HepG2 (cell line): ENCODE results near the gene THADA. TPM values are rescaled to one million over a fixed set of nuclear protein-coding genes. Genes with fewer than 3 reads are reported as not detected.

ENCODE experiments used
- AHR ChIP-seq: IDR thresholded peaks from 2 replicates; pipeline ENCODE4 v1.6.1; 2018; ENCODE audit warnings: missing genetic modification reagents, missing compliant biosample characterization
- ATF4 ChIP-seq, 2 experiments: fragments of 450-650 bp in 1 of 2; sonication (generic) in 1 of 2; formaldehyde crosslinking; IDR thresholded peaks; 2 replicates each; pipeline versions ENCODE4 v1.5.0 to v1.8.0; 2020 to 2022; ENCODE audit warnings: mild to moderate bottlenecking in 1 of 2, missing genetic modification reagents in 1 of 2
- EED ChIP-seq: sonication (generic); formaldehyde crosslinking; IDR thresholded peaks from 2 replicates; pipeline ENCODE4 v1.5.0; 2020; ENCODE audit warnings: mild to moderate bottlenecking, missing genetic modification reagents
- GFI1 ChIP-seq: sonication (generic); formaldehyde crosslinking; IDR thresholded peaks from 2 replicates; pipeline ENCODE4 v1.5.0; 2020; ENCODE audit warnings: missing genetic modification reagents, mild to moderate bottlenecking, borderline replicate concordance
- HOXA7 ChIP-seq: sonication (generic); formaldehyde crosslinking; IDR thresholded peaks from 2 replicates; pipeline ENCODE4 v1.8.1; 2022; ENCODE audit warnings: mild to moderate bottlenecking, missing genetic modification reagents, moderate library complexity
- KDM5A ChIP-seq: fragments of 200-600 bp; sonication (generic); IDR thresholded peaks from 2 replicates; pipeline ENCODE4 v1.7.0; 2018; ENCODE audit warnings: antibody characterized with exemption, mild to moderate bottlenecking, low read length, borderline replicate concordance
- NFE2L2 ChIP-seq: fragments of 150-350 bp; IDR thresholded peaks from 2 replicates; pipeline ENCODE4 v1.6.1; 2014; ENCODE audit warnings: low read length
- NFYC ChIP-seq: IDR thresholded peaks from 2 replicates; pipeline ENCODE4 v1.6.1; 2016; ENCODE audit warnings: missing genetic modification reagents, missing compliant biosample characterization
- POLR2A ChIP-seq, 2 experiments: IDR thresholded peaks; 2 replicates each; pipeline ENCODE4 v1.6.1; 2011; ENCODE audit warnings: low read depth in 2 of 2, low read length in 2 of 2, mild to moderate bottlenecking in 1 of 2, moderate library complexity in 1 of 2; ENCODE audit not compliant: insufficient read depth in 1 of 2
- RBM39 ChIP-seq: fragments of 200-400 bp; formaldehyde crosslinking; IDR thresholded peaks from one replicate; pipeline ENCODE4 v1.6.1; 2018; ENCODE audit warnings: antibody characterized with exemption, mild to moderate bottlenecking, low read depth, low read length; ENCODE audit not compliant: poor library complexity, severe bottlenecking
- RCOR2 ChIP-seq: IDR thresholded peaks from 2 replicates; pipeline ENCODE4 v1.6.1; 2016; ENCODE audit warnings: missing biosample characterization, missing genetic modification reagents
- RFXANK ChIP-seq: IDR thresholded peaks from 2 replicates; pipeline ENCODE4 v1.6.1; 2016
- RORA ChIP-seq: sonication (generic); formaldehyde crosslinking; IDR thresholded peaks from 2 replicates; pipeline ENCODE4 v1.5.0; 2020; ENCODE audit warnings: mild to moderate bottlenecking, missing genetic modification reagents, moderate library complexity
- SALL2 ChIP-seq: sonication (generic); formaldehyde crosslinking; IDR thresholded peaks from 2 replicates; pipeline ENCODE4 v1.8.1; 2023; ENCODE audit warnings: mild to moderate bottlenecking, missing genetic modification reagents, inconsistent platforms
- SATB2 ChIP-seq: sonication (generic); formaldehyde crosslinking; IDR thresholded peaks from 2 replicates; pipeline ENCODE4 v1.5.0; 2020; ENCODE audit warnings: missing genetic modification reagents
- SYNCRIP ChIP-seq: fragments of 200-400 bp; formaldehyde crosslinking; IDR thresholded peaks from 2 replicates; pipeline ENCODE4 v1.6.1; 2018; ENCODE audit warnings: mild to moderate bottlenecking, low read depth, low read length; ENCODE audit not compliant: insufficient read depth
- TCF7L2 ChIP-seq: IDR thresholded peaks from 2 replicates; pipeline ENCODE4 v1.6.1; 2011; ENCODE audit warnings: mild to moderate bottlenecking, low read depth, low read length, moderate library complexity
- TGIF2 ChIP-seq: IDR thresholded peaks from 2 replicates; pipeline ENCODE4 v1.6.1; 2016; ENCODE audit warnings: control low read depth, missing compliant biosample characterization
- XBP1 ChIP-seq: sonication (generic); formaldehyde crosslinking; IDR thresholded peaks from 2 replicates; pipeline ENCODE4 v1.5.0; 2020; ENCODE audit warnings: missing genetic modification reagents
- ZNF10 ChIP-seq: sonication (generic); formaldehyde crosslinking; IDR thresholded peaks from 2 replicates; pipeline ENCODE4 v1.4.0; 2020; ENCODE audit warnings: mild to moderate bottlenecking, low read depth, missing genetic modification reagents, borderline replicate concordance
- ZNF12 ChIP-seq: sonication (generic); formaldehyde crosslinking; IDR thresholded peaks from 2 replicates; pipeline ENCODE4 v1.5.0; 2020; ENCODE audit warnings: missing genetic modification reagents
- ZNF160 ChIP-seq: sonication (generic); formaldehyde crosslinking; IDR thresholded peaks from 2 replicates; pipeline ENCODE4 v1.8.0; 2022; ENCODE audit warnings: mild to moderate bottlenecking, inconsistent platforms, missing genetic modification reagents
- ZNF282 ChIP-seq: fragments of 450-650 bp; IDR thresholded peaks from 2 replicates; pipeline ENCODE4 v1.6.1; 2018; ENCODE audit not compliant: partially characterized antibody
- ZNF451 ChIP-seq: sonication (generic); formaldehyde crosslinking; IDR thresholded peaks from 2 replicates; pipeline ENCODE4 v1.5.0; 2020; ENCODE audit warnings: mild to moderate bottlenecking, missing genetic modification reagents
- ZNF768 ChIP-seq: sonication (generic); formaldehyde crosslinking; IDR thresholded peaks from 2 replicates; pipeline ENCODE4 v1.4.0; 2020; ENCODE audit warnings: missing genetic modification reagents
- polyA plus RNA-seq, 8 experiments: library from polyadenylated mRNA; depleted of rRNA in 3 of 8; stranded (reverse) in 7 of 8; unstranded in 1 of 8; fragments of >200 nt; fragmentation: Illumina TruSeq in 4 of 8; extraction: Trizol in 4 of 8; gene quantifications; 2 replicates each; pipeline versions ENCODE4 v1.2.1 to v1.2.3, GENCODE V29; 2011 to 2016; ENCODE audit warnings: low read depth in 4 of 8, missing spikeins in 1 of 8, mixed read lengths in 1 of 8; ENCODE audit not compliant: insufficient read depth in 1 of 8
- total RNA-seq, 5 experiments: library from RNA; depleted of rRNA; stranded (reverse); fragments of >200 nt; fragmentation: Illumina TruSeq; extraction: Trizol; gene quantifications; 2 replicates each; pipeline ENCODE4 v1.2.3, GENCODE V29; 2016; ENCODE audit warnings: low read depth in 1 of 5
- TF ChIP-seq, protein P1 (sequence below): IDR thresholded peaks from 2 replicates; pipeline ENCODE4 v1.6.1; 2016; ENCODE audit warnings: missing genetic modification reagents, missing compliant biosample characterization
- TF ChIP-seq, protein P2 (sequence below): sonication (generic); formaldehyde crosslinking; IDR thresholded peaks from 2 replicates; pipeline ENCODE4 v1.8.1; 2023; ENCODE audit warnings: mild to moderate bottlenecking, moderate library complexity, missing genetic modification reagents
- TF ChIP-seq, protein P3 (sequence below): IDR thresholded peaks from 2 replicates; pipeline ENCODE4 v1.6.1; 2016; ENCODE audit warnings: missing compliant biosample characterization, missing genetic modification reagents, borderline replicate concordance

THADA gene
- total and polyA plus RNA-seq, 2 of the 13 experiments (the other 11 are each of a cell fraction or from before 2014, with no cell fraction given), result 12.7 to 21.7 TPM

- TF ChIP-seq ZNF768, result no peak
- no peak for TF ChIP-seq EED
- no peak for TF ChIP-seq ZNF160
- no peak for TF ChIP-seq ZNF451
- 0 out of 2 replicates have a peak, but pooled peaks have one; percentile 2 for TF ChIP-seq TGIF2 (CRISPR knock-in tag)
- 0 out of 2 replicates have a peak, but pooled peaks have one; percentile 0 for TF ChIP-seq RCOR2
- no peak for TF ChIP-seq RFXANK (CRISPR knock-in tag)
- TF ChIP-seq, protein P1, sequence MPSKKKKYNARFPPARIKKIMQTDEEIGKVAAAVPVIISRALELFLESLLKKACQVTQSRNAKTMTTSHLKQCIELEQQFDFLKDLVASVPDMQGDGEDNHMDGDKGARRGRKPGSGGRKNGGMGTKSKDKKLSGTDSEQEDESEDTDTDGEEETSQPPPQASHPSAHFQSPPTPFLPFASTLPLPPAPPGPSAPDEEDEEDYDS (CRISPR knock-in tag), result no peak
- no peak for TF ChIP-seq ATF4 (CRISPR knock-in tag; IDR thresholded peaks at IDR 0.05)
- no peak for TF ChIP-seq NFYC (CRISPR knock-in tag)
- TF ChIP-seq, protein P2, sequence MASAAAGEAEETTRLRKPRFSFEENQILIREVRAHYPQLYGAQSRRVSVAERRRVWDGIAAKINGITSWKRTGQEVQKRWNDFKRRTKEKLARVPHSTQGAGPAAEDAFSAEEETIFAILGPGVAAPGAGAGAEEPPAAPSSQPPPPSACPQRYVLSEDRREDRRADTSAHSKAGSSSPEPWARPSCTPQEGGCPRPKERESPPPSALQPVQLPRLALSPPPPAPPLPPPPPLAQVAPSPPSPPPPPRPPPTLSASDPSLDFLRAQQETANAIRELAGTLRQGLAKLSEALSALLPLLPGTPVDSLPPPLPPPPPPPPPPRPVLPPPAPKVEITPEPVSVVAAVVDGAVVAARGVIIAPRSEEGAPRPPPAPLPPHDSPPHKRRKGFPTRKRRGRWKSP, result no peak
- 0 out of 2 replicates have a peak, but pooled peaks have one; percentile 3 for TF ChIP-seq SALL2 (CRISPR knock-in tag)
- TF ChIP-seq ZNF282, result no peak
- no peak for TF ChIP-seq ZNF12 (CRISPR knock-in tag)
- no peak for TF ChIP-seq AHR (CRISPR knock-in tag)
- no peak for TF ChIP-seq RBM39
- TF ChIP-seq, protein P3, sequence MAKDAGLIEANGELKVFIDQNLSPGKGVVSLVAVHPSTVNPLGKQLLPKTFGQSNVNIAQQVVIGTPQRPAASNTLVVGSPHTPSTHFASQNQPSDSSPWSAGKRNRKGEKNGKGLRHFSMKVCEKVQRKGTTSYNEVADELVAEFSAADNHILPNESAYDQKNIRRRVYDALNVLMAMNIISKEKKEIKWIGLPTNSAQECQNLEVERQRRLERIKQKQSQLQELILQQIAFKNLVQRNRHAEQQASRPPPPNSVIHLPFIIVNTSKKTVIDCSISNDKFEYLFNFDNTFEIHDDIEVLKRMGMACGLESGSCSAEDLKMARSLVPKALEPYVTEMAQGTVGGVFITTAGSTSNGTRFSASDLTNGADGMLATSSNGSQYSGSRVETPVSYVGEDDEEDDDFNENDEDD, result no peak
- TF ChIP-seq NFE2L2, result no peak
- TF ChIP-seq SATB2 (CRISPR knock-in tag), result 0 out of 2 replicates have a peak, but pooled peaks have one; percentile 45
- no peak for TF ChIP-seq GFI1 (CRISPR knock-in tag)
- peak; percentile 32; the same call in 1 of the 2 replicates for TF ChIP-seq RORA (CRISPR knock-in tag)
- TF ChIP-seq HOXA7, result no peak
- TF ChIP-seq POLR2A (IDR thresholded peaks at IDR 0.05; ENCODE audit: insufficient read depth in 1 of 2, low read depth in 2 of 2, low read length in 2 of 2), result peak in 1 of 2 experiments; percentile 26; a peak in 1 of 4 replicates
- peak; percentile 42 for TF ChIP-seq KDM5A
- TF ChIP-seq SYNCRIP, result no peak
- no peak for TF ChIP-seq XBP1 (CRISPR knock-in tag)
- no peak for TF ChIP-seq ZNF10
- TF ChIP-seq TCF7L2, result no peak
These were observed 372.3 kb downstream of the THADA start (continued) for GRCh38 chr2:43223521-43224001.
